Prostate gland (tissue), 2 donors: ENCODE data around the gene ZNF579. TPM values are rescaled to one million over a fixed set of nuclear protein-coding genes. Genes with fewer than 3 reads are reported as not detected.

ENCODE experiments used
- DNase-seq: peaks from one replicate; pipeline ENCODE4 v3.0.0-alpha.2; 2019; ENCODE audit warnings: low spot score
- H3K27ac ChIP-seq, 2 donors: fragments of 200-600 bp; sonication (generic); 2 replicates each; pipeline ENCODE4 v1.5.1; 2017 to 2019
- H3K27me3 ChIP-seq: fragments of 200-600 bp; sonication (generic); replicated peaks from 2 replicates; pipeline ENCODE4 v1.5.1; 2019; ENCODE audit not compliant: insufficient read depth
- H3K36me3 ChIP-seq, 2 donors: fragments of 200-600 bp; sonication (generic); 1 replicate in 1 of 2; 2 replicates in 1 of 2; pipeline versions ENCODE4 v1.5.1 to v1.8.1; 2017 to 2019
- H3K4me1 ChIP-seq: fragments of 200-600 bp; sonication (generic); replicated peaks from 2 replicates; pipeline ENCODE4 v1.5.1; 2019
- H3K4me3 ChIP-seq, 2 donors: fragments of 200-600 bp; sonication (generic); 2 replicates each; pipeline ENCODE4 v1.5.1; 2017 to 2019
- H3K9me3 ChIP-seq: fragments of 200-600 bp; sonication (generic); 2 replicates; pipeline ENCODE4 v1.5.1; 2017
- POLR2A ChIP-seq: fragments of 450-650 bp; IDR thresholded peaks from one replicate; pipeline ENCODE4 v1.6.1; 2016; ENCODE audit warnings: antibody characterized with exemption, mild to moderate bottlenecking
- POLR2AphosphoS5 ChIP-seq: sonication (generic); formaldehyde crosslinking; IDR thresholded peaks from one replicate; pipeline ENCODE4 v1.6.1; 2017; ENCODE audit warnings: antibody characterized with exemption
- WGBS: methylation state at CpG from one replicate; pipeline ENCODE4 v1.1.5; 2018; 5-methylcytosine and 5-hydroxymethylcytosine counted together
- intact Hi-C: fragments of 100-400 bp; cut with DNase I; formaldehyde crosslinking; loops from one replicate; pipeline ENCODE4 v1.14.2; 2022
- total RNA-seq, 2 donors: library from RNA; depleted of rRNA; stranded (reverse); fragments of >200 nt; gene quantifications; one replicate each; pipeline ENCODE4 v1.1.0, GENCODE V29; 2016
- TF ChIP-seq, protein P1 (sequence below), 4 experiments: fragments of 200-600 bp in 2 of 4; fragments of 450-650 bp in 2 of 4; sonication (generic) in 2 of 4; IDR thresholded peaks; 1 replicate in 3 of 4; 2 replicates in 1 of 4; pipeline ENCODE4 v1.5.1; 2016 to 2019; ENCODE audit warnings: antibody characterized with exemption in 4 of 4, mild to moderate bottlenecking in 2 of 4, moderate library complexity in 2 of 4

ZNF579 gene
- total RNA-seq, 2 donors from 2014 or later: 8.7 to 10.8 TPM

GRCh38 chr19:55590109-55590508 is 9.5 kb upstream of the ZNF579 start:
- 55% methylated on average over 7 of the region's 7 CpGs for WGBS

DNA sequence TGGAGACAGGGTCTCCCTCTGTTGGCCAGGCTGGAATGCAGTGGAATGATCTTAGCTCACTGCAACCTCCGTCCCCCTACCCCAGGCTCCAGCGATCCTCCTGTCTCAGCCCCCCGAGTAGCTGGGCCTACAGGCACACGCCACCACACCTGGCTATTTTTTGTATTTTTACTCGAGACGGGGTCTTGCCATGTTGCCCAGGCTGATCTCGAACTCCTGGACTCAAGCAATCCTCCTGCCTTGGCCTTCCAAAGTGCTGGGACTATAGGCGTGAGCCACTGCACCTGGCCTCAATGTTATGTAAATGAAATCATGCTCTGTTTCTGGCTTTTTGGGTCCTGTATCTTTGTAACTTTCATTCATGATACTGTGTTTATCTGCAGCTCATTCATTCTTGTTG is 8.1 kb upstream of the ZNF579 start:
- WGBS: 88% methylated on average over 8 of the region's 8 CpGs
- Histone ChIP-seq H3K4me3 (no peak overlapping the region), H3K36me3 (no peaks in the 10 kb centered on the region), H3K9me3 (no peaks in the 10 kb centered on the region), H3K27ac (no peak overlapping the region), H3K4me1 (peaks cover 4% of the 10 kb centered on the region), H3K27me3 (no peaks in the 10 kb centered on the region)
- intact Hi-C loops: no loop called here
- TF ChIP-seq, protein P1, sequence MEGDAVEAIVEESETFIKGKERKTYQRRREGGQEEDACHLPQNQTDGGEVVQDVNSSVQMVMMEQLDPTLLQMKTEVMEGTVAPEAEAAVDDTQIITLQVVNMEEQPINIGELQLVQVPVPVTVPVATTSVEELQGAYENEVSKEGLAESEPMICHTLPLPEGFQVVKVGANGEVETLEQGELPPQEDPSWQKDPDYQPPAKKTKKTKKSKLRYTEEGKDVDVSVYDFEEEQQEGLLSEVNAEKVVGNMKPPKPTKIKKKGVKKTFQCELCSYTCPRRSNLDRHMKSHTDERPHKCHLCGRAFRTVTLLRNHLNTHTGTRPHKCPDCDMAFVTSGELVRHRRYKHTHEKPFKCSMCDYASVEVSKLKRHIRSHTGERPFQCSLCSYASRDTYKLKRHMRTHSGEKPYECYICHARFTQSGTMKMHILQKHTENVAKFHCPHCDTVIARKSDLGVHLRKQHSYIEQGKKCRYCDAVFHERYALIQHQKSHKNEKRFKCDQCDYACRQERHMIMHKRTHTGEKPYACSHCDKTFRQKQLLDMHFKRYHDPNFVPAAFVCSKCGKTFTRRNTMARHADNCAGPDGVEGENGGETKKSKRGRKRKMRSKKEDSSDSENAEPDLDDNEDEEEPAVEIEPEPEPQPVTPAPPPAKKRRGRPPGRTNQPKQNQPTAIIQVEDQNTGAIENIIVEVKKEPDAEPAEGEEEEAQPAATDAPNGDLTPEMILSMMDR (IDR thresholded peaks at IDR 0.05): no peak
- TF ChIP-seq POLR2A (no peak), POLR2AphosphoS5 (no peak)
- DNase-seq: no peak

More at GRCh38 chr19:55590109-55590508, 9.5 kb upstream of the ZNF579 start:
- intact Hi-C loops: no loop called here
- Histone ChIP-seq H3K4me1 (peaks cover 4% of the 10 kb centered on the region), H3K27me3 (no peaks in the 10 kb centered on the region), H3K36me3 (no peaks in the 10 kb centered on the region), H3K9me3 (no peaks in the 10 kb centered on the region), H3K27ac (no peak overlapping the region), H3K4me3 (no peak overlapping the region)
- DNase-seq: no peak
- TF ChIP-seq, protein P1 (IDR thresholded peaks at IDR 0.05): no peak
- TF ChIP-seq POLR2A: no peak
- TF ChIP-seq POLR2AphosphoS5: no peak

DNA sequence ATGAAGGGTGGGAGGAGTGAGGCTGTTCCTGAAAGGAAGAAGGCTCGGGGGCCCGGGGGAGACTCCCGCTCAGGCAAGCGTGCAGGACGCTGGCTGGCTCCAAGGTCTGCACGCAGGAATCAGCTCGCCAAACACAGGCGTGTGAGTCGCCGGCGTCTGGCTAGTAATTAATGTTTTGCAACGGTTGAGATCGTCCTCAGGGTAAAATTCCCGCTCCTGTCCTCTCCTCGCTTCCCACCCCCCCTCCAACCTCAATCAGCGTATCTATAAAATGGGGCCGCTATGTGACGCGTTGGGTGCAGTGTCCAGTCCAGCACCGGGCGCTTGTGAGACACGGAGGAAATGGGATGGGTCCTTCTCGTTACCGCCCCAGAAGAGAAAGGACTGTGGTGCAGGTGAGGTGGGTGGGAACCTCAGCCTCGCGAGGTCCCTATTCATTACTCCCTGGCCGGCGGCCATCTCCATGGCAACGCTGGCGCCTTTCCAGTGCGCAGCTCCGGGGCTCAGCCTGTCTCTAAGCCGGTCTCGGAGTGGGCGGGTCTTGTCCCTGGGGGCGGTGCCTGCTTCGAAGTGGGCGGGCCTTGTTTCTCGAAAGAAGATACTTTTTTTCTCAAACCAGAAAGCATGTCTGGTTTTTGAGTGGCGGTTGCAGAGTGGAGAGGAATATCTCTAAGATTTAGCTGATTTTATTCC is 6.5 kb upstream of the ZNF579 start:
- 1% methylated on average over 40 of the region's 40 CpGs for WGBS
- intact Hi-C loops: no loop called here

GRCh38 chr19:55585658-55586339 is 5.2 kb upstream of the ZNF579 start:
- DNase-seq: peak; percentile 65
- Histone ChIP-seq H3K27ac (peak overlapping the region; percentile 58 to 66), H3K4me3 (peak overlapping the region; percentile 17 to 20), H3K36me3 (no peaks in the 10 kb centered on the region), H3K9me3 (no peaks in the 10 kb centered on the region), H3K27me3 (no peaks in the 10 kb centered on the region), H3K4me1 (peaks cover 14% of the 10 kb centered on the region)
- intact Hi-C loops: no loop called here
- no peak for TF ChIP-seq POLR2A
- TF ChIP-seq, protein P1 (IDR thresholded peaks at IDR 0.05): no peak
- TF ChIP-seq POLR2AphosphoS5: no peak
- 3% methylated on average over 34 of the region's 36 CpGs for WGBS

More for the DNA sequence above, 6.5 kb upstream of the ZNF579 start:
- H3K4me3 ChIP-seq: peak overlapping the region; percentile 14 to 28
- DNase-seq: peak; percentile 93
- no peaks in the 10 kb centered on the region for H3K9me3 ChIP-seq
- peaks cover 4% of the 10 kb centered on the region for H3K4me1 ChIP-seq
- no peaks in the 10 kb centered on the region for H3K36me3 ChIP-seq
- no peaks in the 10 kb centered on the region for H3K27me3 ChIP-seq
- H3K27ac ChIP-seq: no peak overlapping the region
- peak; percentile 25 for TF ChIP-seq POLR2A
- TF ChIP-seq, protein P1 (IDR thresholded peaks at IDR 0.05): peak in 1 of 4 experiments; percentile 16
- TF ChIP-seq POLR2AphosphoS5: peak; percentile 83
